ENCODE results near the gene SETD4. TPM values are rescaled to one million over a fixed set of nuclear protein-coding genes. Genes with fewer than 3 reads are reported as not detected.

Gene SETD4
- total RNA-seq, 2 donors from 2014 or later, result 9.9 to 32.3 TPM

DNA sequence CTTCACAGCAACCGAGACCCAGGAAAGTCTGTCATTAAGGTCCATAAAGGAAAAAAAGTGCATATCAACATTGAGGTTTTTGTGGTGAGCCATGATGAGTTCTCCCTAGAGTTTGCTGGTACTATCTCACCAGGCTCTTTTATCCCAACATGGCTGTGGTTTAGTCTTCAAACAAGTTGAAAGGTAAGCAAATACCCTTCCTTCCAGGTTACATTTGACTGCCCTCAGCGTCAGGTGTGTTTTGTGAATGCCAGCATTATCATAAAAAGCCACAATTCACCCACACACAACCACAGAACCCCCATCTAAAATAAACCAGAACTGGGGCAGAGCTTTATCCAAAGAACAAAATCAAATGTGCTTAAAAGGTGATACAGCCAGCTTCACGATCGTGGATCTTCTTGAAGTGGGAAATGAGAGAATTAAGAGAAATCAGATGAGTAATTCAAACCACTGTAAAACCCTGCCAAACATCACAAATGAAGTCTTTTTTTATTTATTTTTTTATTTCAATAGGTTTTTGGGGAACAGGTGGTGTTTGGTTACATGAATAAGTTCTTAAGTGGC, 64.7 kb downstream of the SETD4 start:
- intact Hi-C loops (cut with DNase I), result no loop called here
- no peaks in the 10 kb centered on the region for H3K4me1 ChIP-seq
- ATAC-seq (no peak), DNase-seq (no peak)
- no peak overlapping the region for H3K4me3 ChIP-seq
- TF ChIP-seq, protein P1, sequence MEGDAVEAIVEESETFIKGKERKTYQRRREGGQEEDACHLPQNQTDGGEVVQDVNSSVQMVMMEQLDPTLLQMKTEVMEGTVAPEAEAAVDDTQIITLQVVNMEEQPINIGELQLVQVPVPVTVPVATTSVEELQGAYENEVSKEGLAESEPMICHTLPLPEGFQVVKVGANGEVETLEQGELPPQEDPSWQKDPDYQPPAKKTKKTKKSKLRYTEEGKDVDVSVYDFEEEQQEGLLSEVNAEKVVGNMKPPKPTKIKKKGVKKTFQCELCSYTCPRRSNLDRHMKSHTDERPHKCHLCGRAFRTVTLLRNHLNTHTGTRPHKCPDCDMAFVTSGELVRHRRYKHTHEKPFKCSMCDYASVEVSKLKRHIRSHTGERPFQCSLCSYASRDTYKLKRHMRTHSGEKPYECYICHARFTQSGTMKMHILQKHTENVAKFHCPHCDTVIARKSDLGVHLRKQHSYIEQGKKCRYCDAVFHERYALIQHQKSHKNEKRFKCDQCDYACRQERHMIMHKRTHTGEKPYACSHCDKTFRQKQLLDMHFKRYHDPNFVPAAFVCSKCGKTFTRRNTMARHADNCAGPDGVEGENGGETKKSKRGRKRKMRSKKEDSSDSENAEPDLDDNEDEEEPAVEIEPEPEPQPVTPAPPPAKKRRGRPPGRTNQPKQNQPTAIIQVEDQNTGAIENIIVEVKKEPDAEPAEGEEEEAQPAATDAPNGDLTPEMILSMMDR (IDR thresholded peaks at IDR 0.05), result no peak
- TF ChIP-seq POLR2A (IDR thresholded peaks at IDR 0.05), result no peak
- H3K27ac ChIP-seq, result no peak overlapping the region
- H3K36me3 ChIP-seq (replicated peaks in 1 of 2; ENCODE audit: insufficient read depth in 1 of 2, low read depth in 2 of 2), result no peaks in the 10 kb centered on the region
- WGBS, 2 donors, result 70 to 72% methylated on average over 4 of the region's 4 CpGs
- H3K9me3 ChIP-seq, result no peaks in the 10 kb centered on the region
- H3K27me3 ChIP-seq, result no peaks in the 10 kb centered on the region

DNA sequence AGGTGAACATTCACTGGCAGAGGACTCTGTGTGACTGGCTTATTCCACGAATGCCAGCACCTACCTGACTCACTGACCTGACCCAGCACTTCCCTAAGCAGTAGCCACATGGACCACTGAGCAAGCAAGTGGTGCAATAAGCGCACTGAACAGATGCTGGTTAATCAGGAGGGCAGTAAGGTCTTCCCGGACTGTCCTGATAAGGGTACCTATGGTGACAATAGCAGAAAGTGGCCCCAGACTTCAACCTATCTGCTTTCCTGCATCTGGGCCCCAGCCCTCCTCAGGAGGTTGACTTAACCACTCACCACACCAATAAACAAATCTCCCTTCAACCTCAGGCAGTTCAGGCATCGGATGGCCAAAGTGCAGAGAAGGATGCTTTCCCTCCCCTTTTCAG, 65.7 kb downstream of the SETD4 start:
- Histone ChIP-seq H3K4me3 (no peak overlapping the region), H3K36me3 (replicated peaks in 1 of 2; ENCODE audit: insufficient read depth in 1 of 2, low read depth in 2 of 2) (no peaks in the 10 kb centered on the region), H3K27me3 (no peaks in the 10 kb centered on the region), H3K27ac (no peak overlapping the region), H3K4me1 (no peaks in the 10 kb centered on the region), H3K9me3 (no peaks in the 10 kb centered on the region)
- no peak for ATAC-seq
- WGBS, 2 donors, result 58 to 72% methylated on average over 4 of the region's 4 CpGs
- DNase-seq, result no peak
- TF ChIP-seq, protein P1 (IDR thresholded peaks at IDR 0.05), result no peak
- no peak for TF ChIP-seq POLR2A (IDR thresholded peaks at IDR 0.05)
- intact Hi-C loops (cut with DNase I), result no loop called here

DNA sequence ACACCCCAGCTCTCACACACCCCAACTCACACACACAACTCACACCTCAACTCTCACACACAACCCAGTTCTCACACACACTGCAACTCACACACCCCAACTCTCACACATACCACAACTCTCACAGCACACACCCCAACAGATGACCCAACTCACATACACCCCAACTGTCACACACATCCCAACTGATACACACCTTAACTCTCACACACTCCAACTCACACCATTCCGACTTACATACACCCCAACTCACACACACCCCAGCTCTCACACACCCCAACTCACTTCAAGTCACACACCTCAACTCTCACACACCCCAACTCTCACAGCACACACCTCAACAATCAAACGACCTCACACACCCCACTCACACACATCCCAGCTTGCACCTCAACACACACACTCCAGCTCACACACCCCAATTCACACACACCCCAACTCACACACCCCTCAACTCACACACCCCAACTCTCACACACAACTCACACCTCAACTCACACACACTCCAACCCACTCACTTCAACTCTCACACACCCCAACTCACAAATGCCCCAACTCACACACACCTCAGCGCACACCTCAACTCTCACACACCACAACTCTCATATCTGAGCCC, 66.3 kb downstream of the SETD4 start:
- 69 to 74% methylated on average over 3 of the region's 3 CpGs for WGBS, 2 donors
- TF ChIP-seq, protein P1 (IDR thresholded peaks at IDR 0.05), result no peak
- no peak for TF ChIP-seq POLR2A (IDR thresholded peaks at IDR 0.05)
- no peaks in the 10 kb centered on the region for H3K4me1 ChIP-seq
- no peak overlapping the region for H3K27ac ChIP-seq
- intact Hi-C loops (cut with DNase I), result no loop called here
- no peak overlapping the region for H3K4me3 ChIP-seq
- no peaks in the 10 kb centered on the region for H3K36me3 ChIP-seq (replicated peaks in 1 of 2; ENCODE audit: insufficient read depth in 1 of 2, low read depth in 2 of 2)
- no peaks in the 10 kb centered on the region for H3K27me3 ChIP-seq
- ATAC-seq, result no peak
- DNase-seq, result no peak
- no peaks in the 10 kb centered on the region for H3K9me3 ChIP-seq

DNA sequence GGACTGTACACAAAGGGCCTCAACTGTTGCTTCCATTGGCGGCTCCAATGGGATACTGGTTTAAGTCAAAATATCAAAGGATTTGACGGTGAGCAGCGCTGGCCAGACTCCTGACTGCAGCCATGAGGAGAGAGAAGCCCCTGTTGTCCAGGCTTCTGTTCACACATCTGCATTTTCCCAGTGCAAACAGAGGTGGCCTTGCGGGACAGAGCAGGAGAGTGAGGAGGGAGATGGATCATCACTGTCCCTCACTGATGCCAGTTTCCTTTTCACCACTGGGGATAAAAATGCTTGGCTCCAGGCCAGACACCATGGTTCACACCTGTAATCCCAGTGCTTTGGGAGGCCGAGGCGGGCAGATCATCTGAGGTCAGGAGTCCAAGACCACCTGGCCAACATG, 69.2 kb downstream of the SETD4 start:
- Histone ChIP-seq H3K27ac (no peak overlapping the region), H3K27me3 (no peaks in the 10 kb centered on the region), H3K36me3 (replicated peaks in 1 of 2; ENCODE audit: insufficient read depth in 1 of 2, low read depth in 2 of 2) (no peaks in the 10 kb centered on the region), H3K4me3 (no peak overlapping the region), H3K4me1 (peaks cover 9% of the 10 kb centered on the region), H3K9me3 (no peaks in the 10 kb centered on the region)
- intact Hi-C loops (cut with DNase I), result no loop called here
- DNase-seq, result no peak
- ATAC-seq, result no peak
- WGBS, 2 donors, result 82 to 95% methylated on average over 6 of the region's 6 CpGs
- no peak for TF ChIP-seq POLR2A (IDR thresholded peaks at IDR 0.05)
- TF ChIP-seq, protein P1 (IDR thresholded peaks at IDR 0.05), result no peak

DNA sequence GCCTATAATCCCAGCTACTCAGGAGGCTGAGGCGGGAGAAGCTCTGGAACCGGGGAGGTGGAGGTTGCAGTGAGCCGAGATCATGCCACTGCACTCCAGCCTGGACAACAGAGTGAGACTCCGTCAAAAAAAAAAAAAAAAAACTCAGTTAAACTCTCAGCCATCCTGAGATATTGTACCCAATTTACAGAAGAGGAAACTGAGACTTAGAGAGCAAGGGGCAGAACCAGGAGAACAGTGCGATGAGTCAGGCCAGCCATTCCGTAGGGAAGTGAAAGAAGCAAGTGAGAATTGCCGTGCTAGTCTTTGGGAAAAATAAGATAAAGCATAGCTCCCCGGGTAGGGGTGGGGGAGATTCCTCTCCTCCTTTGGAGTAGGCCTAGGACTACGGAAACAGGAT, 69.7 kb downstream of the SETD4 start:
- Histone ChIP-seq H3K4me1 (peaks cover 9% of the 10 kb centered on the region), H3K9me3 (no peaks in the 10 kb centered on the region), H3K27ac (no peak overlapping the region), H3K36me3 (replicated peaks in 1 of 2; ENCODE audit: insufficient read depth in 1 of 2, low read depth in 2 of 2) (no peaks in the 10 kb centered on the region), H3K4me3 (no peak overlapping the region), H3K27me3 (no peaks in the 10 kb centered on the region)
- WGBS, 2 donors, result 86 to 91% methylated on average over 8 to 9 of the region's 9 CpGs
- intact Hi-C loops (cut with DNase I), result no loop called here
- ATAC-seq (no peak), DNase-seq (no peak)
- TF ChIP-seq, protein P1 (IDR thresholded peaks at IDR 0.05), result no peak
- TF ChIP-seq POLR2A (IDR thresholded peaks at IDR 0.05), result no peak

All from body of pancreas (tissue), 4 donors.